GM12878 (cell line): ENCODE measurements around the gene EYA4. TPM values are rescaled to one million over a fixed set of nuclear protein-coding genes. Genes with fewer than 3 reads are reported as not detected.

Experiments
- ATAC-seq: fragments of 200-7000 bp; cut with Tn5 transposase; 3 replicates; pipeline ENCODE4 v1.9.1; 2020; ENCODE audit warnings: mild to moderate bottlenecking, moderate library complexity
- BruUV-seq: library from RNA; stranded (reverse); fragments of 400-500 nt; replicated peaks from 2 replicates; lab custom pipeline; 2021; lab: Mats Ljungman, UMichigan
- CTCF ChIA-PET: fragments of 300-600 bp; sonication (Branson Sonifier 250); formaldehyde crosslinking; extraction: SDS; loops from one replicate; lab custom pipeline; 2021; ENCODE audit warnings: inconsistent platforms; lab: Yijun Ruan, JAX
- POLR2A ChIA-PET: fragments of 350-600 bp; formaldehyde crosslinking; extraction: SDS; loops from one replicate; lab custom pipeline; 2021; ENCODE audit warnings: inconsistent platforms; lab: Charles Lee
- RAD21 ChIA-PET: fragments of 300-600 bp; sonication (Branson Sonifier 250); formaldehyde crosslinking; loops from one replicate; lab custom pipeline; 2023; ENCODE audit warnings: antibody characterized with exemption; ENCODE audit not compliant: unreplicated experiment; lab: Charles Lee
- SMC1A ChIA-PET: fragments of 300-600 bp; sonication (Branson Sonifier 250); formaldehyde crosslinking; loops from one replicate; lab custom pipeline; 2023; ENCODE audit not compliant: unreplicated experiment, uncharacterized antibody; lab: Charles Lee
- DNase-seq: peaks from one replicate; pipeline ENCODE4 v3.0.0-alpha.2; 2011; ENCODE audit warnings: low read depth, low spot score
- FAIRE-seq: peaks from 3 replicates; lab custom pipeline; 2011; peaks lifted over from hg19 to GRCh38; lab: Jason Lieb, UNC
- H2AFZ ChIP-seq: 2 replicates; pipeline ENCODE4 v1.6.0; 2011; ENCODE audit warnings: low read depth, low read length, control low read depth; ENCODE audit not compliant: control insufficient read depth
- H3K27ac ChIP-seq: 2 replicates; pipeline ENCODE4 v1.5.1; 2011; ENCODE audit warnings: control low read depth; ENCODE audit not compliant: control insufficient read depth, insufficient read depth
- H3K27me3 ChIP-seq, 2 experiments: replicated peaks in 1 of 2; 2 replicates each; pipeline versions ENCODE4 v1.6.0 to v1.6.1; 2011; ENCODE audit warnings: low read length in 1 of 2; ENCODE audit not compliant: control insufficient read depth in 2 of 2, insufficient read depth in 2 of 2
- H3K36me3 ChIP-seq, 2 experiments: 2 replicates each; pipeline ENCODE4 v1.5.1; 2011; ENCODE audit warnings: low read length in 1 of 2; ENCODE audit not compliant: control insufficient read depth in 2 of 2, insufficient read depth in 2 of 2
- H3K4me1 ChIP-seq: 2 replicates; pipeline ENCODE4 v1.6.1; 2011; ENCODE audit warnings: mild to moderate bottlenecking, low read length, moderate library complexity, mixed read lengths; ENCODE audit not compliant: control insufficient read depth, insufficient read depth
- H3K4me2 ChIP-seq: 2 replicates; pipeline ENCODE4 v1.6.0; 2011; ENCODE audit warnings: control low read depth; ENCODE audit not compliant: control insufficient read depth, insufficient read depth
- H3K4me3 ChIP-seq: fragments of 200-600 bp; sonication (generic); 2 replicates; pipeline ENCODE4 v1.5.1; 2016
- H3K79me2 ChIP-seq: 2 replicates; pipeline ENCODE4 v1.6.0; 2011; ENCODE audit warnings: low read length; ENCODE audit not compliant: control insufficient read depth, insufficient read depth
- H3K9ac ChIP-seq: 2 replicates; pipeline ENCODE4 v1.8.0; 2011; ENCODE audit warnings: low read length, control low read depth, mixed read lengths; ENCODE audit not compliant: control insufficient read depth, insufficient read depth
- H3K9me3 ChIP-seq: replicated peaks from 3 replicates; pipeline ENCODE4 v1.5.1; 2011; ENCODE audit warnings: mild to moderate bottlenecking, low read length; ENCODE audit not compliant: control insufficient read depth, insufficient read depth
- H4K20me1 ChIP-seq: 2 replicates; pipeline ENCODE4 v1.6.0; 2011; ENCODE audit not compliant: control insufficient read depth, insufficient read depth
- ESRRA ChIP-seq: IDR thresholded peaks from 2 replicates; pipeline ENCODE4 v1.6.1; 2012; ENCODE audit warnings: mild to moderate bottlenecking, low read length, improper control_type of control experiment
- IKZF1 ChIP-seq: fragments of 450-650 bp; conservative IDR thresholded peaks from 2 replicates; pipeline ENCODE4 v1.6.1; 2017; ENCODE audit warnings: antibody characterized with exemption, mild to moderate bottlenecking
- IRF5 ChIP-seq: fragments of 450-650 bp; IDR thresholded peaks from 2 replicates; pipeline ENCODE4 v1.6.1; 2017; ENCODE audit warnings: borderline replicate concordance
- NR2C2 ChIP-seq: IDR thresholded peaks from 2 replicates; pipeline ENCODE4 v1.6.1; 2011; ENCODE audit warnings: borderline replicate concordance, low read depth; ENCODE audit not compliant: control insufficient read depth, insufficient read length
- POLR2A ChIP-seq: IDR thresholded peaks from 2 replicates; pipeline ENCODE4 v1.6.1; 2011; ENCODE audit warnings: low read depth, mild to moderate bottlenecking, low read length
- POLR2AphosphoS2 ChIP-seq: IDR thresholded peaks from 2 replicates; pipeline ENCODE4 v1.6.1; 2011; ENCODE audit warnings: low read depth, mild to moderate bottlenecking, low read length, improper control_type of control experiment, moderate library complexity
- SMC3 ChIP-seq: IDR thresholded peaks from 2 replicates; pipeline ENCODE4 v1.6.1; 2011; ENCODE audit warnings: low read length, improper control_type of control experiment, borderline replicate concordance
- SP1 ChIP-seq: IDR thresholded peaks from one replicate; pipeline ENCODE4 v1.6.1; 2011; ENCODE audit warnings: low read depth, low read length
- SREBF1 ChIP-seq: IDR thresholded peaks from 2 replicates; pipeline ENCODE4 v1.6.1; 2012; ENCODE audit warnings: mild to moderate bottlenecking, low read length
- SREBF2 ChIP-seq: IDR thresholded peaks from 2 replicates; pipeline ENCODE4 v1.6.1; 2012; ENCODE audit warnings: mild to moderate bottlenecking, low read length
- TCF3 ChIP-seq: IDR thresholded peaks from 2 replicates; pipeline ENCODE4 v1.6.1; 2012; ENCODE audit warnings: low read depth, mild to moderate bottlenecking, low read length, borderline replicate concordance; ENCODE audit not compliant: insufficient read depth
- TCF7 ChIP-seq: IDR thresholded peaks from 2 replicates; pipeline ENCODE4 v1.6.1; 2014; ENCODE audit warnings: antibody characterized with exemption, borderline replicate concordance
- ZNF217 ChIP-seq: fragments of 450-650 bp; IDR thresholded peaks from 2 replicates; pipeline ENCODE4 v1.6.1; 2017; ENCODE audit warnings: antibody characterized with exemption, mild to moderate bottlenecking
- ZNF384 ChIP-seq: IDR thresholded peaks from 2 replicates; pipeline ENCODE4 v1.6.1; 2012; ENCODE audit warnings: low read depth, mild to moderate bottlenecking, low read length, improper control_type of control experiment, borderline replicate concordance
- ZZZ3 ChIP-seq: IDR thresholded peaks from 2 replicates; pipeline ENCODE4 v1.6.1; 2011; ENCODE audit warnings: low read depth; ENCODE audit not compliant: control insufficient read depth, insufficient read length
- WGBS: methylation state at CpG from one replicate; pipeline ENCODE4 v1.1.6; 2016; ENCODE audit warnings: low lambda C conversion rate; ENCODE audit not compliant: insufficient replicate concordance, insufficient coverage; ENCODE audit errors: missing lambda C conversion rate; 5-methylcytosine and 5-hydroxymethylcytosine counted together
- in situ Hi-C: fragments of 300-500 bp; cut with MboI; formaldehyde crosslinking; loops from 9 replicates; pipeline ENCODE4 v1.14.3; 2018; ENCODE audit warnings: mixed read lengths
- intact Hi-C: fragments of 100-400 bp; cut with micrococcal nuclease; formaldehyde crosslinking; loops from one replicate; pipeline ENCODE4 v1.14.2; 2022; ENCODE audit not compliant: unreplicated experiment
- polyA plus RNA-seq, 11 experiments: library from polyadenylated mRNA; depleted of rRNA in 4 of 11; unstranded in 6 of 11; stranded (reverse) in 5 of 11; fragments of >200 nt; fragmentation: Nextera tagmentation in 4 of 11; fragmentation: Illumina TruSeq in 1 of 11; extraction: Ambion mirVana in 4 of 11; extraction: Trizol in 1 of 11; gene quantifications; 1 replicate in 1 of 11; 2 replicates in 10 of 11; pipeline versions ENCODE4 v1.2.1 to v1.2.3, GENCODE V29; 2011 to 2016; ENCODE audit warnings: inconsistent platforms in 2 of 11, missing spikeins in 2 of 11, low read depth in 1 of 11
- total RNA-seq, 4 experiments: library from RNA; depleted of rRNA in 3 of 4; stranded (reverse); fragments of >200 nt in 3 of 4; fragmentation: Illumina TruSeq in 1 of 4; extraction: Trizol in 1 of 4; gene quantifications; 2 replicates each; pipeline versions ENCODE4 v1.2.1 to v1.2.3, GENCODE V29; 2013 to 2021

The EYA4 gene
- total and polyA plus RNA-seq, 10 of the 15 experiments (the other 5 are each of a cell fraction or from before 2014, with no cell fraction given): 0.02 TPM; not detected in 9

GRCh38 chr6:133526436-133526835, 285.3 kb downstream of the EYA4 start:
- Histone ChIP-seq H3K9me3 (no peaks in the 10 kb centered on the region), H3K27ac (no peak overlapping the region), H4K20me1 (no peaks in the 10 kb centered on the region), H2AFZ (no peak overlapping the region), H3K9ac (no peak overlapping the region), H3K4me3 (no peak overlapping the region), H3K4me2 (no peak overlapping the region), H3K4me1 (no peaks in the 10 kb centered on the region), H3K36me3 (no peaks in the 10 kb centered on the region), H3K79me2 (no peaks in the 10 kb centered on the region), H3K27me3 (no peaks in the 10 kb centered on the region)
- BruUV-seq: no TSS peak
- ChIA-PET CTCF (no interaction called here), POLR2A (no interaction called here), SMC1A (no interaction called here), RAD21 (no interaction called here)
- in situ Hi-C loops: no loop called here
- ATAC-seq: no peak
- no peak for FAIRE-seq
- WGBS: 49% methylated on average over 5 of the region's 5 CpGs
- intact Hi-C loops: no loop called here
- no peak for TF ChIP-seq ESRRA
- no peak for TF ChIP-seq ZNF217
- TF ChIP-seq SP1: no peak
- TF ChIP-seq SMC3: no peak
- TF ChIP-seq TCF7: no peak
- no peak for TF ChIP-seq IRF5
- TF ChIP-seq POLR2A: no peak
- no peak for TF ChIP-seq TCF3
- TF ChIP-seq SREBF1: no peak
- TF ChIP-seq NR2C2: no peak
- TF ChIP-seq POLR2AphosphoS2: no peak
- TF ChIP-seq IKZF1: no peak
- no peak for TF ChIP-seq ZZZ3
- TF ChIP-seq SREBF2: no peak
- TF ChIP-seq ZNF384: no peak
- no peak for DNase-seq
